ENCODE results near the gene MEIS1.

MEIS1 gene

GRCh38 chr2:66515743-66516142, 80.8 kb downstream of the MEIS1 start:
- no peak for DNase-seq

GRCh38 chr2:66516499-66516898, 81.6 kb downstream of the MEIS1 start:
- DNase-seq: no peak

GRCh38 chr2:66517772-66518171, 82.8 kb downstream of the MEIS1 start:
- no peak for DNase-seq

GRCh38 chr2:66519264-66519843, 84.4 kb downstream of the MEIS1 start:
- no peak for DNase-seq

GRCh38 chr2:66521291-66521922, 86.5 kb downstream of the MEIS1 start:
- DNase-seq: no peak

DNA sequence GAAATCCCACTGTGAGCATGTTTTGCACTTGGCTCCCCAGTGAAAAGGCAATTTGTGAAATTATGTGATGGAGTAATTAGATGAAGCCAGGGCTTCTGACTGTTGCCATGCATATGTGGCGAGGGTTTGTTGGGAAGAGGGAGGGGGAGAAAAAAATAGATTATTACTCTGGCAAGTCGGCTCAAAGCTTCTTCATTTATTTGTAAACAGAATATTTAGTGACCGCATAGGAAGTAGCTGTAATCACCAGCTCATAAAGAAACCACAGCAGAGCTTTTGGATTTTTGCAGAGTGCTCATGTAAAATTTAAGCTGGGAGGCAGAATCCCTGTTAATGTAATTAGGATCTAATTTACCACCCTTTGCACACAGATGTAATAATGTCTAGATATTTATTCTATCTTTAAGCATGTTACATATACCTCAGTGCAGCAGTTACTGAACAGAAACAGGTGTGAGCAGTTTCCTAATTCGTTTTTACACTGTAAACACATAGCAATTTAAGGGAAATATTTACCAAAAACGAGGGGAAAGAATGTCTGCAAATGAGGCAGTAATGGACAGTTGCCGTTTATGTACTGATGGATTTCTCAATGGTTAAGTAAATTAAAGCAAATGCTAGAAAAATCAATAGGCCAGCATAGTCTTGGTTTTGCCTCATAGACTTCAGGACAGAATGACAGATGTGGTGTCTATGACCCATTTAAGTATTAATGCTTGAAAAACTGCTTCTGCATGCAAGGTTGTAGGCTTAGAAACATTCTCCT, 87.9 kb downstream of the MEIS1 start:
- DNase-seq: no peak

GRCh38 chr2:66523377-66523969, 88.5 kb downstream of the MEIS1 start:
- DNase-seq: no peak

DNA sequence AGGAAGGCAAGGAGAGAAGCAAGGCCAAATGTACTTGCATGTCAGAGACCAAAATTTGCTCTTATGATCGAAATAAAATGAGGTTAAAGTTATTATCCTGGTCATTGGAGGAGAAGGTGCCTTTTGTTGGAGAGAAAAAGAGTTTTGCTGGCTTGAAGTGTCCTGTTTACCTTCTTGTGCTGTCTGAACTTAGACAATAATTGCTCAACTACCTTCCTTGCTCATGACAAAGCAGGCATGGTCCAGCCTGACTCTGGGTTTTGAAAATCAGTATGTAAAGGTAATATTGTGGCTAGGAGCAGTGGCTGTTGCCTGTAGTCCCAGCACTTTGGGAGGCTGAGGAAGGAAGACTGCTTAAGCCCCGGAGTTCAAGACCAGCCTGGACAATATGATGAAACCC, 89.1 kb downstream of the MEIS1 start:
- no peak for DNase-seq

DNA sequence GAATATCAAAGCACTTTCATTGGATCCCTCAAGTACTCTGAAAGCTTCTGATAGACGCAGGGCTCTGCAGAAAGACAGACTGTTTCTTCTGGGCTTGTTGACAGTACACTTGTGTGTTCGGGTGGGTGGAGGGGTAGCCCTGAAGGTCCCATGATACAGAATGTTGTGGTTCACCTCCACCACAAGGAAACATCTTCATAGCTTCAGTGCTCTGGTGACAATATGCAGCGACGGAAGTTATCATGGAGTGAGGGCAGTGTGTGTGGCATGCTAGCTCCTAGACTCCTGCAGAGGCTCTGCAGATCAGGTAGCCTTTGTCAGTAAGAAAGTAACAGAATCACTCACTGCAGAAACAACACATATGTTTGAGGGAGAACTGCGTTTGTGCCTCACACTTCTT, 90.7 kb downstream of the MEIS1 start:
- DNase-seq: no peak

DNA sequence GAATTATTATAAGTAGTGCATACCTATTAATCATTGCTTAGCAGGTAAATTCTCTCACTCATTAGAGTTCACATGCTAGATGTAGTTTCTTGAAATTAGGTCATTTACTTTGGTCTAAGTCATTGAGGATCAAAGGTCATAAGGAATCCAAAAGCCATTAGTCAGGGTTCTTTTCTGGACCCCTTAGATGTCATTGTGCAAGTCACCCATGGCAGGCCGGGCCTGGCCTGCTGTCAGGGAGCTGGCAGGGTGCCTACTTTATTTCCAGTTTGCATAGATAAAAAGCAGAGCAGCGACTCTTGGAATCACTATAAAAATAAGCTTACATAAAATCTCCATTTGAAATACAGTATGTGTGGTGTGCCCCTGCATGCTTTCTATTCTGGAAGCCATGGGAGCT, 91.3 kb downstream of the MEIS1 start:
- DNase-seq: no peak

GRCh38 chr2:66528974-66529724, 94.2 kb downstream of the MEIS1 start:
- no peak for DNase-seq

DNA sequence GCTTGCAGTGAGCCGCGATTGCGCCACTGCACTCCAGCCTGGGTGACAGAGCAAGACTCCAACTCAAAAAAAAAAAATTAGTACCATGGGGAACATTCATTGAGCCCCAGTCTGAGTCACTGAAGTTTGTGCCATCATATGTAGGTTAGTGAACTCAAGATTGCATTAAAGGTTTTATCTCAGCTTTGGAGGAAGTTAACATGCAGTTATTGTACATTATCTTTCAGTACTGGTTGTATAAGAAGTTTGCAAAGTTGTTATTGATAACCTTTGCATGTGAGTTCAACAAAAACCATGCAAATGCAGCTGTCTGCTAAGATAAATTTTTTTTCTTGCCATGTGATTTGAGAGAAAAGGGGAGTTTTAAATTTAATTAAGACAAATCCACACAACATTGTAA, 95.7 kb downstream of the MEIS1 start:
- DNase-seq: no peak

DNA sequence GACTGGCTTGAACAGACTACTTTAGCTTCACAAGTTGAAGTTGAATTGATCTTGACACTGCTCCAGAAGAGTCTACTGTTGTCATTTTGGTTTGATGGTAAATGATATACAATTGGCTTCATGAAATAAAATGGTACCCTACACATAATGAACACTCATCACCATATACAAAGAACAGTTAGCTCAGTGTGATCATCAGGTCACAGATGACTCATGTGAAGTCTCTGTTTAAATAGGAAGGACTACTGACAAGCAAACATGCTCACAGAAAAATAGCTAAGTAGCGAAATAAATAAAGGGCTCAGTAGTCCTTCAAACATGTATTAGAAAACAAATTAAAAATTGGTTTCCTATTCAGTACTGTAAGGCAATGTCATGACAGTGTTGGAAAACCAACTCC, 96.2 kb downstream of the MEIS1 start:
- no peak for DNase-seq

- DNase-seq: no peak
Observed at GRCh38 chr2:66531567-66531966, 96.6 kb downstream of the MEIS1 start.

- no peak for DNase-seq
Observed at GRCh38 chr2:66532972-66533868, 98.3 kb downstream of the MEIS1 start.

DNA sequence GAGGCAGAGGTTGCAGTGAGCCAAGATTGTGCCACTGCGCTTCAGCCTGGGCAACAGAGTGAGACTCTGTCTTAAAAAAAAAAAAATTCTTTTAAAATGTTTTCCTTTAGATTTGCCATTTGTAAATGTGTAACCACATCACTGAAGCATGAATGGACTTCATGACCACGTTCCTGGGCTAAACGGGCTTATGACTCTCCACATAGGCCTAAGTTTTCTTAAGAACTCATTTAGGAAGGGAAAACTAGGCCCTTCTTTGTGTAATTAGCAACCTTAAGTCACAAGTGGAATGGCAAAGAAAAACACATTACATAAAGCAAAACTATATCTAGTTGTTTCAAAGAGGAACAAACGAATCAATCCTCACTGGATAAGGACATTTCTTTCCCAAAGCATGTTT, 99.5 kb downstream of the MEIS1 start:
- no peak for DNase-seq

GRCh38 chr2:66535574-66536289, 100.8 kb downstream of the MEIS1 start:
- no peak for DNase-seq

DNA sequence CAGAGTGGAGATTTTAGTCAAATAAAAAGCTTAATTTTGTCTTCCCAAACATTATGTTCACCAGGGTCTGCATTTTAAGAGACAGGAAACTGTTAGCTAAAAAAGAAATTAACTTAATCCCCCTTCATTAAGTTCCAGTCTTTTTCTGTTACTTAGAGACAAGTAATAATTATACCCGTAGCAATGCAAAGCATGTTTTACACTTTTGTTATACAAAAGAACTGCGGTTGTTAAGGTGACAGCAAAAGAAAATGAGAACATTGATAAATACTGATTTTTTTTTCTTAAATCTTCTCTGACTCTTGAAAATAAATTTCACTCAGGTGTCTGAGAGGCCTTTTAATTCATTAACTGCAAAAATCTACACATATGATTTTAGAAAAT, 101.4 kb downstream of the MEIS1 start:
- DNase-seq: no peak

GRCh38 chr2:66536997-66537396, 102.1 kb downstream of the MEIS1 start:
- no peak for DNase-seq

DNA sequence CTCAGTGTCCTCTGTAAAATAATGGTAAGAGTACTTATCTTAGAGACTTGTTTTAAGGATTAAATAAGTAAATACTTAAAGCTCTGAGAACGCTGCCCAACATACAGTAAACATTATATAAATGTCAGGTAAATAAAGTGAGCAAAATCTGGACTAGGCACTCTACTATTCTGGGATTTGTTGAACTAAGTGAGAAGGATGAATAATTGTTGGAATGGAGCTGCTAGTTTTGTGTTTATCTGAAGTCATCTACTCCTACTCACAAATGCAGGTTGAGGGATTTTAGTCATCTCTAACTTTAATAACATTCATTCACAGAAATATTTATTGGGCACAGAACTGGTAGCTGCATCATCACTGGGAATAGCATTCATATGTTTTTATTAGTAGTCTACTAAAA, 103.4 kb downstream of the MEIS1 start:
- no peak for DNase-seq

DNA sequence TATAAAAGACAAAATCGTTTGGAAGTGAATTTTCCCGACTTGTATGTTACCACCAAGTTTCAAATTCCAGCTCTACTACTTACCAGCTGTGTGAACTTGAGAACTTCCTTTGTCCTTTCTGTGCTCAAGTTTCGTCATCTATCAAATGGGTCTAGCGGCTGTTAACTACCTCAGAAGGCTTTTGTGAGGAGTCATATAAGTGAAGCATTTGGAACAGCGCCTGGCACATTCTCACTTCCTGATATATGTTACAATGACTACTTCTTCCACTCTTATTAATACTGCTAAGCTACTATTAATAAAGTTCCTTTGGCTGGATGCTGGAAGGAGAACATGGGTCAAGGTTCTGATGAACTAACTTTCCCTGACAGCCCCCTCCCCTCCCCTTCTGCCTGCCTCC, 104.5 kb downstream of the MEIS1 start:
- DNase-seq: no peak

GRCh38 chr2:66541646-66542045, 106.7 kb downstream of the MEIS1 start:
- no peak for DNase-seq

Measured in activated naive CD4-positive, alpha-beta T cell (primary cell).